Measurements from ENCODE around the gene TIAL1.
A peak's percentile ranks its signal among the peaks of the same experiment; 100 is the strongest.
"Not testable (repeated sequence)": the region's sequence is repeated elsewhere in the genome, so short reads cannot be mapped to it uniquely, and the experiment has no call there.

TIAL1 gene

GRCh38 chr10:119613741-119614140 is 17.0 kb upstream of the TIAL1 start:
- no peak for DNase-seq (ENCODE audit: low read depth)

GRCh38 chr10:119611433-119611832 is 14.7 kb upstream of the TIAL1 start:
- DNase-seq (ENCODE audit: low read depth), result no peak

GRCh38 chr10:119609516-119609915 is 12.8 kb upstream of the TIAL1 start:
- no peak for DNase-seq (ENCODE audit: low read depth)

- DNase-seq (ENCODE audit: low read depth), result no peak
Observed at GRCh38 chr10:119608316-119609155, 11.8 kb upstream of the TIAL1 start.

- no peak for DNase-seq (ENCODE audit: low read depth)
Observed at GRCh38 chr10:119604468-119604867, 7.7 kb upstream of the TIAL1 start.

- no peak for DNase-seq (ENCODE audit: low read depth)
Observed at GRCh38 chr10:119602241-119603095, 5.7 kb upstream of the TIAL1 start.

GRCh38 chr10:119598397-119598796 is 1.6 kb upstream of the TIAL1 start:
- no peak for DNase-seq (ENCODE audit: low read depth)

- no peak for DNase-seq (ENCODE audit: low read depth)
Observed at GRCh38 chr10:119597405-119598186, 832 bp upstream of the TIAL1 start.

- peak; percentile 27 for DNase-seq (ENCODE audit: low read depth)
Observed at GRCh38 chr10:119595676-119596515, 868 bp downstream of the TIAL1 start.

GRCh38 chr10:119595134-119595675 is 1.6 kb downstream of the TIAL1 start:
- no peak for DNase-seq (ENCODE audit: low read depth)

- no peak for DNase-seq (ENCODE audit: low read depth)
Observed at GRCh38 chr10:119588071-119588470, 8.7 kb downstream of the TIAL1 start.

GRCh38 chr10:119578355-119578754 is 18.4 kb downstream of the TIAL1 start:
- DNase-seq (ENCODE audit: low read depth), result no peak

GRCh38 chr10:119575991-119576390 is 20.8 kb downstream of the TIAL1 start:
- DNase-seq (ENCODE audit: low read depth), result no peak

GRCh38 chr10:119575506-119575905 is 21.3 kb downstream of the TIAL1 start:
- DNase-seq (ENCODE audit: low read depth), result no peak

GRCh38 chr10:119567978-119568377 is 28.8 kb downstream of the TIAL1 start:
- no peak for DNase-seq (ENCODE audit: low read depth)

- DNase-seq (ENCODE audit: low read depth), result no peak
Observed at GRCh38 chr10:119562097-119562496, 34.7 kb downstream of the TIAL1 start.

- not testable (repeated sequence) for DNase-seq (ENCODE audit: low read depth)
Observed at GRCh38 chr10:119559511-119559910, 37.3 kb downstream of the TIAL1 start.

GRCh38 chr10:119556081-119556480 is 40.7 kb downstream of the TIAL1 start:
- not testable (repeated sequence) for DNase-seq (ENCODE audit: low read depth)

- no peak for DNase-seq (ENCODE audit: low read depth)
Observed at GRCh38 chr10:119555178-119555784, 41.5 kb downstream of the TIAL1 start.

GRCh38 chr10:119550827-119551226 is 45.9 kb downstream of the TIAL1 start:
- DNase-seq (ENCODE audit: low read depth), result no peak

All from stimulated activated CD8-positive, alpha-beta memory T cell treated with anti-CD3 and anti-CD28 coated beads, Interleukin-15, amount 100 ng/mL, for 24 hours (primary cell).